ENCODE results near the gene THAP4. TPM values are rescaled to one million over a fixed set of nuclear protein-coding genes. Genes with fewer than 3 reads are reported as not detected.

Gene THAP4
- total RNA-seq, 1 donor, result 36.7 TPM

DNA sequence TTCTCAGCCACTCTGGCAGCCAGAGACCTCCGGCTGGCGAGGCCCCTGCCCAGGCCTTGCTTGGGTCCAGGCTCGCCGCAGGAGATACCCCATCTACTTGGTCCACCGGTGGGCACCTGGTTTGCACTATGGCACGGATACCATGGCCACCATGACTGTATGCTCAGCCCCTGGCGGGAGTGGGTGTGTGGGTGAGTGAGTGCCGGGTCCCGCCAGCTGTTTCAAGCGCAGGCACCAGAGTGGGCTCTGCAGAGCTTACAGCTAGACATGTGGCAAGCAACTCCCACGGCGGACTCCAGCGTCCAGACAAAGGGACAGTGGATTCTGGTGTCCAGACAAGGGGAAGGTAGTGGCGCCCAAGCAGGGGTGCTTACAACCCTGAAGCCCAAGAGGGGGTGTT is 2.0 kb upstream of the THAP4 start:
- DNase-seq (ENCODE audit: low read depth), result no peak
- peak overlapping the region; percentile 87 for H3K4me3 ChIP-seq (ENCODE audit: low read depth, low read length)
- TF ChIP-seq, protein P1, sequence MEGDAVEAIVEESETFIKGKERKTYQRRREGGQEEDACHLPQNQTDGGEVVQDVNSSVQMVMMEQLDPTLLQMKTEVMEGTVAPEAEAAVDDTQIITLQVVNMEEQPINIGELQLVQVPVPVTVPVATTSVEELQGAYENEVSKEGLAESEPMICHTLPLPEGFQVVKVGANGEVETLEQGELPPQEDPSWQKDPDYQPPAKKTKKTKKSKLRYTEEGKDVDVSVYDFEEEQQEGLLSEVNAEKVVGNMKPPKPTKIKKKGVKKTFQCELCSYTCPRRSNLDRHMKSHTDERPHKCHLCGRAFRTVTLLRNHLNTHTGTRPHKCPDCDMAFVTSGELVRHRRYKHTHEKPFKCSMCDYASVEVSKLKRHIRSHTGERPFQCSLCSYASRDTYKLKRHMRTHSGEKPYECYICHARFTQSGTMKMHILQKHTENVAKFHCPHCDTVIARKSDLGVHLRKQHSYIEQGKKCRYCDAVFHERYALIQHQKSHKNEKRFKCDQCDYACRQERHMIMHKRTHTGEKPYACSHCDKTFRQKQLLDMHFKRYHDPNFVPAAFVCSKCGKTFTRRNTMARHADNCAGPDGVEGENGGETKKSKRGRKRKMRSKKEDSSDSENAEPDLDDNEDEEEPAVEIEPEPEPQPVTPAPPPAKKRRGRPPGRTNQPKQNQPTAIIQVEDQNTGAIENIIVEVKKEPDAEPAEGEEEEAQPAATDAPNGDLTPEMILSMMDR (IDR thresholded peaks at IDR 0.05; ENCODE audit: insufficient read depth, low read depth, low read length), result no peak

- peak; percentile 33 for DNase-seq (ENCODE audit: low read depth)
- TF ChIP-seq, protein P1 (IDR thresholded peaks at IDR 0.05; ENCODE audit: insufficient read depth, low read depth, low read length), result no peak
- H3K4me3 ChIP-seq (ENCODE audit: low read depth, low read length), result peak overlapping the region; percentile 87
Observed at GRCh38 chr2:241637795-241638660, 1.1 kb upstream of the THAP4 start.

GRCh38 chr2:241636182-241637017 is 558 bp downstream of the THAP4 start:
- TF ChIP-seq, protein P1 (IDR thresholded peaks at IDR 0.05; ENCODE audit: insufficient read depth, low read depth, low read length), result no peak
- peak; percentile 41 for DNase-seq (ENCODE audit: low read depth)
- peak overlapping the region; percentile 87 for H3K4me3 ChIP-seq (ENCODE audit: low read depth, low read length)

DNA sequence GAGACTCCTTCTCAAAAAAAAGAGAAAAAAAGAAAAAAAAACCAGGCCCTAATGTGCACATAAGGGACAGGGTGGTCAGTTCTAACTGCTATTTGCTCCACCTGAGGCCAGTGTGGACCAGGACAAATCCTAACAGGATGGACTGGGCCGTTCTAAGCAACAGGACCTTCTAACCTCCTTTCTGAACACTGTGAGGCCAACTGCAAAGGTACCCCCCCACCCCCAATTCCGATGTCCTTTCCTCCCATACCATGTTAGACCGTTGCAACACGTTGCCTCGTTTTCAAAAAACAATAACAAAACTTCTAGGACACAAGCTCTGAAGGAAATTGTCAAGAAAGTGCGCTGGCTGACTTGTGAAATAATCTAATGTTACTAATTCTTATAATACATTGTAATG is 1.2 kb downstream of the THAP4 start:
- TF ChIP-seq, protein P1 (IDR thresholded peaks at IDR 0.05; ENCODE audit: insufficient read depth, low read depth, low read length), result no peak
- peak overlapping the region; percentile 87 for H3K4me3 ChIP-seq (ENCODE audit: low read depth, low read length)
- peak; percentile 56 for DNase-seq (ENCODE audit: low read depth)

GRCh38 chr2:241633561-241633960 is 3.4 kb downstream of the THAP4 start:
- DNase-seq (ENCODE audit: low read depth), result no peak
- H3K4me3 ChIP-seq (ENCODE audit: low read depth, low read length), result no peak overlapping the region
- TF ChIP-seq, protein P1 (IDR thresholded peaks at IDR 0.05; ENCODE audit: insufficient read depth, low read depth, low read length), result no peak

GRCh38 chr2:241632478-241633325 is 4.3 kb downstream of the THAP4 start:
- no peak for DNase-seq (ENCODE audit: low read depth)
- H3K4me3 ChIP-seq (ENCODE audit: low read depth, low read length), result no peak overlapping the region
- TF ChIP-seq, protein P1 (IDR thresholded peaks at IDR 0.05; ENCODE audit: insufficient read depth, low read depth, low read length), result no peak
